ENCODE measurements around the gene MEG3. TPM values are rescaled to one million over a fixed set of nuclear protein-coding genes. Genes with fewer than 3 reads are reported as not detected.

MEG3 gene
- total RNA-seq, 2 experiments from 2014 or later: not detected

DNA sequence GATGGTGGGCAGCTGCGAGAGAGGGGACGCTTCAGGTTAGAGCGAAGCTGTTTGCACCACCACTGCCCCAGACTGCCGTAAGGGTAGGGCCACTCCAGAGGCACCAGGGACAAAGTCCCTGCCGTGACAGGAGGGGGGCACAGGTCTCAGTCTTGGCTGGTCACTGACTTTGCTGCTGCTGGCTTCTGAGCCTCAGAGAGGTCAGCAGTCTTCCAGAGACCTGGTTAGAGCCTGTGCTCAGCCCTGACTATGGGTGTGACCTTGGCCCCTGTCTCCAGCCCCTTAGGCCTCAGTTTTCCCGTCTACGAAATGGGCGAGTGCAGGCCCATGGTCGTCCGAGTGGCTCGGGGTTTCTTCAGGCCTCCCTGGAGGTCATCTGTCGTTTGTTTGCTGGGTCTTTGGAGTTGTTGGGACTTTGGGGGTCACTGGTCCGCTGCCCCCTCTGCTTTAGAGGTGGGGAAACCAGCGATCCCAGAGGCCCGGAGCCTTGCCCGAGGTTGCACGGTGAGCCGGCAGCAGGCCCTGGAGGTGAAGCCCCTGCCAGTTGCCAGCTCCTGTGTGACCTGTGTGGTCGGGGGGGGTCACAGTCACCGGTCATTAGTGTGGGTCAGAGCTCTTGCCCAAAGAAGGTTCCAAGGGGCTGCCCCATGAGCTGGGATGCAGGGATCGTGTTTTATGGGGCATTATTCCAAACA is 15.3 kb downstream of the MEG3 start:
- no peaks in the 10 kb centered on the region for H3K4me1 Mint-ChIP-seq (ENCODE audit: low read depth)
- CTCF ChIA-PET: interaction anchor here (1.3 kb wide), 1 partner anchor 10 kb away, joined by 3 read pairs; no protein-coding TSS in a partner anchor
- no peaks in the 10 kb centered on the region for H3K9me3 Mint-ChIP-seq
- POLR2A ChIA-PET: no interaction called here
- H3K36me3 Mint-ChIP-seq: no peaks in the 10 kb centered on the region
- DNase-seq: no peak
- no peaks in the 10 kb centered on the region for H3K27me3 Mint-ChIP-seq
- no peak overlapping the region for H3K4me3 Mint-ChIP-seq
- intact Hi-C loops (cut with micrococcal nuclease): no loop called here
- no peak overlapping the region for H3K27ac Mint-ChIP-seq

DNA sequence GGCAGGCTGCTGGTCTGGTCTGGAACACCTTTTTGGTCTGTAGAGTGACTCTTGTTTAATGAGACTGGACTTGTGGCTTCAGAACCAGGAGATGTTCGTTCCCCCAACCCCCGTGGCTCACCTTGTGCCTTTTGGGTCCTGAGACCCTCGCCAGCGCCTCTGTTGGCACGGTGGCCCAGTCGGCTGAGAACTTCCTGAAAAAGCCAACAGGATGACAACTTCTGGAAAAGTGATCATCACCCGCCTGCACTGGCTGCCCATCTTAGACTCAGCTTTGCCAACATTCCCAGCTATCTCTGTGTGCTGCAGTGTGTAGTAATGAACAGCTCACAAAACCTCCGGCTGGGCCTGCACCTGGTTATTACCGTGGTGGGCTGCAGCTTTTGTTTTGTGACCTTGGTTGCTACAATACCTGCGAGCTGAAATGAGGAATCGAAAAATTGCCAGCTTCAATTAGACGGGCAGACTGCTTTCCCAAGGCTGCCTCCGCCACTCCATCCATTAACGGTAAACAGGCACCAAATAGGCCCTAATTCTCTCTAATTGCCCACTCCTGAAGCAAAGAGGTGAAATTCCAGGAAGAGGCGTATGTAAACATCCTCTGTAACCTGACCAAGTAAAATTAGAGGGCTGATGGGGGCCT is 16.0 kb downstream of the MEG3 start:
- ChIA-PET CTCF (interaction anchor here (1.3 kb wide), 1 partner anchor 9 kb away, joined by 3 read pairs; no protein-coding TSS in a partner anchor), POLR2A (no interaction called here)
- intact Hi-C loops (cut with micrococcal nuclease): no loop called here
- no peak overlapping the region for H3K27ac Mint-ChIP-seq
- H3K27me3 Mint-ChIP-seq: no peaks in the 10 kb centered on the region
- H3K36me3 Mint-ChIP-seq: no peaks in the 10 kb centered on the region
- H3K4me3 Mint-ChIP-seq: no peak overlapping the region
- no peak for DNase-seq
- no peaks in the 10 kb centered on the region for H3K9me3 Mint-ChIP-seq
- no peaks in the 10 kb centered on the region for H3K4me1 Mint-ChIP-seq (ENCODE audit: low read depth)

DNA sequence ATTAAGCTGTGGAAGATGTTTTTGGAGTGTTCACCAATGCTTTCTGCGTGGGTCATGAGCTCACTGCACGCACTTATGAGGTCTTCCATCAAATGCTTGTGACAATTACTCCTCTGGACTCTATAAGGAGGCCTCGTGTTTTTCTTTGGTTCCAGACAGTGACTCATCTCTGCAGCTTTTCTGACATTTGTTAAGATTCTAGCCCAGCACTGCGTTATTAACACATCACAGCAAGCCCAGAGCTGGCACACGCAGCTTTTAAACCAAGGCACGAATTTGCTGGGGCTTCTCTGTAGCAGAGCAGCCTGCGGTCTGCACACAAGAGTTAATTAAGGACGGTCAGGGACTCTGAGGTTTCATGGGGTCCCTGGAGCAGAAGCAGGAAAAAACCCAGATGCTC is 16.9 kb downstream of the MEG3 start:
- Mint-ChIP-seq H3K27ac (no peak overlapping the region), H3K36me3 (no peaks in the 10 kb centered on the region), H3K27me3 (no peaks in the 10 kb centered on the region), H3K4me1 (ENCODE audit: low read depth) (no peaks in the 10 kb centered on the region), H3K4me3 (no peak overlapping the region), H3K9me3 (no peaks in the 10 kb centered on the region)
- intact Hi-C loops (cut with micrococcal nuclease): no loop called here
- DNase-seq: no peak
- ChIA-PET POLR2A (no interaction called here), CTCF (interaction anchor here (1.3 kb wide), 1 partner anchor 8 kb away, joined by 3 read pairs; no protein-coding TSS in a partner anchor)

DNA sequence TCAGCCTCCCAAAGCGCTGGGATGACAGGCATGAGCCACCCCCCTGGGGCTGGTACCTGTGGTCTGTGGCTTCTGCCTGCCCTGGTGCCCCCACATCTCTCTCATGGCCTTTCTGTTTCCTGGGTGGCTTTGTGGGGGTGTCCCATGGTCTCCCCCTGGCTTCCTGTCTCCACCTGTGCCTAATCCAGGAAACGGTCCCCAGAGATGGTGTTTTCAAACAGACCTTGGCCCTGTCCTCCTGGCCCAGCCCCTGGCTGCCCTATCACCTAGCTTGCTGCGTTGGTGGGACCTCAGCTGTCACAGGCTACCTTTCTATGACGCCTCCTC is 18.1 kb downstream of the MEG3 start:
- H3K36me3 Mint-ChIP-seq: no peaks in the 10 kb centered on the region
- no peak overlapping the region for H3K4me3 Mint-ChIP-seq
- no peaks in the 10 kb centered on the region for H3K27me3 Mint-ChIP-seq
- H3K27ac Mint-ChIP-seq: no peak overlapping the region
- POLR2A ChIA-PET: no interaction called here
- intact Hi-C loops (cut with micrococcal nuclease): no loop called here
- CTCF ChIA-PET: no interaction called here
- DNase-seq: no peak
- H3K9me3 Mint-ChIP-seq: no peaks in the 10 kb centered on the region
- H3K4me1 Mint-ChIP-seq (ENCODE audit: low read depth): no peaks in the 10 kb centered on the region

GRCh38 chr14:100844421-100844820 is 18.5 kb downstream of the MEG3 start:
- CTCF ChIA-PET: no interaction called here
- H3K9me3 Mint-ChIP-seq: no peaks in the 10 kb centered on the region
- no peak overlapping the region for H3K4me3 Mint-ChIP-seq
- DNase-seq: no peak
- intact Hi-C loops (cut with micrococcal nuclease): no loop called here
- H3K27ac Mint-ChIP-seq: no peak overlapping the region
- POLR2A ChIA-PET: no interaction called here
- H3K36me3 Mint-ChIP-seq: no peaks in the 10 kb centered on the region
- no peaks in the 10 kb centered on the region for H3K4me1 Mint-ChIP-seq (ENCODE audit: low read depth)
- H3K27me3 Mint-ChIP-seq: no peaks in the 10 kb centered on the region

DNA sequence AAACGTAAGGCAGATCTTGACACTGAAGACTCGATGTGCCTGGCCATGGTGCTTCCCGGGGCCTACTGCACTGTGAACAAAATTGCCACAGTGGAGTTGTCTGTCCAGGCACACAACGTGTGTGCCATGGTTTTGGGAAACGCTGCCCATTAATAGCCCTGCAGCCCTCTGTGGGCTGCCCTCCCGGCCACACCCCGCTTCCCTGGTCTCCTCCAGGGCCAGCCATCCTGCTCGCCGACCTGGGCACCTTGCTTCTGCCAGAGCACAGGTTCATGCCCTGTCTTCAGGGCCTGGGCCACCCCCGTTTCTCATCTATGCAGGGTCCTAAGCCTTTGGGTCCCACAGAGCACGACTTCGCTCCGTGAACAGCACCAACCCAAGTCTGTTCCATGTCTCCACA is 18.9 kb downstream of the MEG3 start:
- H3K27me3 Mint-ChIP-seq: no peaks in the 10 kb centered on the region
- H3K36me3 Mint-ChIP-seq: no peaks in the 10 kb centered on the region
- ChIA-PET POLR2A (no interaction called here), CTCF (no interaction called here)
- H3K9me3 Mint-ChIP-seq: no peaks in the 10 kb centered on the region
- no peak for DNase-seq
- no peak overlapping the region for H3K4me3 Mint-ChIP-seq
- intact Hi-C loops (cut with micrococcal nuclease): no loop called here
- H3K4me1 Mint-ChIP-seq (ENCODE audit: low read depth): no peaks in the 10 kb centered on the region
- no peak overlapping the region for H3K27ac Mint-ChIP-seq

- POLR2A ChIA-PET: no interaction called here
Observed at GRCh38 chr14:100845341-100845740, 19.4 kb downstream of the MEG3 start.

GRCh38 chr14:100846309-100846859 is 20.5 kb downstream of the MEG3 start:
- Mint-ChIP-seq H3K4me1 (ENCODE audit: low read depth) (no peaks in the 10 kb centered on the region), H3K27me3 (no peaks in the 10 kb centered on the region), H3K36me3 (no peaks in the 10 kb centered on the region), H3K27ac (no peak overlapping the region), H3K4me3 (no peak overlapping the region), H3K9me3 (no peaks in the 10 kb centered on the region)
- CTCF ChIA-PET: no interaction called here
- intact Hi-C loops (cut with micrococcal nuclease): no loop called here
- no peak for DNase-seq
- POLR2A ChIA-PET: no interaction called here

More at GRCh38 chr14:100845341-100845740, 19.4 kb downstream of the MEG3 start:
- intact Hi-C loops (cut with micrococcal nuclease): no loop called here
- H3K4me3 Mint-ChIP-seq: no peak overlapping the region
- no peak overlapping the region for H3K27ac Mint-ChIP-seq
- no peaks in the 10 kb centered on the region for H3K36me3 Mint-ChIP-seq
- no peaks in the 10 kb centered on the region for H3K4me1 Mint-ChIP-seq (ENCODE audit: low read depth)
- DNase-seq: no peak
- no peaks in the 10 kb centered on the region for H3K9me3 Mint-ChIP-seq
- no peaks in the 10 kb centered on the region for H3K27me3 Mint-ChIP-seq
- CTCF ChIA-PET: no interaction called here

GRCh38 chr14:100849115-100849781 is 23.3 kb downstream of the MEG3 start:
- intact Hi-C loops (cut with micrococcal nuclease): no loop called here
- H3K9me3 Mint-ChIP-seq: no peaks in the 10 kb centered on the region
- H3K27ac Mint-ChIP-seq: no peak overlapping the region
- no peak for DNase-seq
- H3K27me3 Mint-ChIP-seq: no peaks in the 10 kb centered on the region
- H3K4me1 Mint-ChIP-seq (ENCODE audit: low read depth): no peaks in the 10 kb centered on the region
- H3K4me3 Mint-ChIP-seq: no peak overlapping the region
- no peaks in the 10 kb centered on the region for H3K36me3 Mint-ChIP-seq
- POLR2A ChIA-PET: no interaction called here
- CTCF ChIA-PET: no interaction called here

GRCh38 chr14:100850841-100851585 is 25.1 kb downstream of the MEG3 start:
- H3K4me3 Mint-ChIP-seq: no peak overlapping the region
- intact Hi-C loops (cut with micrococcal nuclease): loop anchor here (2.0 kb wide), 1 partner anchor 778 kb away; no protein-coding TSS in a partner anchor
- no peaks in the 10 kb centered on the region for H3K4me1 Mint-ChIP-seq (ENCODE audit: low read depth)
- no peak overlapping the region for H3K27ac Mint-ChIP-seq
- no peaks in the 10 kb centered on the region for H3K9me3 Mint-ChIP-seq
- no peaks in the 10 kb centered on the region for H3K27me3 Mint-ChIP-seq
- no peaks in the 10 kb centered on the region for H3K36me3 Mint-ChIP-seq
- CTCF ChIA-PET: interaction anchor here (0.6 to 1.6 kb wide), 9 partner anchors 9 to 786 kb away, joined by 3 to 5 read pairs (median 3); no protein-coding TSS in a partner anchor
- POLR2A ChIA-PET: no interaction called here
- peak; percentile 86 for DNase-seq

GRCh38 chr14:100851586-100851916 is 25.6 kb downstream of the MEG3 start:
- Mint-ChIP-seq H3K27me3 (no peaks in the 10 kb centered on the region), H3K4me3 (no peak overlapping the region), H3K4me1 (ENCODE audit: low read depth) (no peaks in the 10 kb centered on the region), H3K36me3 (no peaks in the 10 kb centered on the region), H3K27ac (no peak overlapping the region), H3K9me3 (no peaks in the 10 kb centered on the region)
- intact Hi-C loops (cut with micrococcal nuclease): loop anchor here (2.0 kb wide), 1 partner anchor 777 kb away; no protein-coding TSS in a partner anchor
- no peak for DNase-seq
- ChIA-PET POLR2A (no interaction called here), CTCF (interaction anchor here (0.7 to 1.6 kb wide), 3 partner anchors 312 to 785 kb away, joined by 3 to 5 read pairs (median 3); no protein-coding TSS in a partner anchor)

Data from activated CD4-positive, alpha-beta memory T cell treated with anti-CD3 and anti-CD28 coated beads for 36 hours (primary cell).